H1 (cell line): ENCODE results near the gene FLNC. TPM values are rescaled to one million over a fixed set of nuclear protein-coding genes. Genes with fewer than 3 reads are reported as not detected.

Experiments
- ATF3 ChIP-seq: IDR thresholded peaks from 2 replicates; pipeline ENCODE4 v1.6.1; 2011; ENCODE audit warnings: low read depth, mild to moderate bottlenecking, low read length; ENCODE audit not compliant: insufficient read depth
- RNF2 ChIP-seq: fragments of 200-900, 300-1000 bp; sonication (generic); IDR thresholded peaks from 2 replicates; pipeline ENCODE4 v1.7.1; 2016; ENCODE audit warnings: borderline replicate concordance, low read depth, mild to moderate bottlenecking, antibody characterized with exemption, low read length; ENCODE audit not compliant: poor library complexity, severe bottlenecking; ENCODE audit errors: missing control alignments
- SAP30 ChIP-seq: fragments of 300-600 bp; sonication (generic); IDR thresholded peaks from 2 replicates; pipeline ENCODE4 v1.7.1; 2012; ENCODE audit warnings: low read length, moderate library complexity, mild to moderate bottlenecking, inconsistent platforms; ENCODE audit not compliant: insufficient read depth, insufficient replicate concordance
- TAF1 ChIP-seq: IDR thresholded peaks from 2 replicates; pipeline ENCODE4 v1.6.1; 2011; ENCODE audit warnings: mild to moderate bottlenecking, low read depth, low read length
- USF2 ChIP-seq: IDR thresholded peaks from 2 replicates; pipeline ENCODE4 v1.6.1; 2011; ENCODE audit warnings: low read length, improper control_type of control experiment
- ZNF274 ChIP-seq: IDR thresholded peaks from 2 replicates; pipeline ENCODE4 v1.7.0; 2012; ENCODE audit warnings: low read length, borderline replicate concordance; ENCODE audit errors: extremely low read depth
- polyA plus RNA-seq, 7 experiments: library from polyadenylated mRNA; depleted of rRNA in 3 of 7; stranded (reverse) in 5 of 7; unstranded in 2 of 7; fragments of >200 nt in 5 of 7; fragments of 200-250 nt in 2 of 7; gene quantifications; 1 replicate in 5 of 7; 2 replicates in 1 of 7; 4 replicates in 1 of 7; pipeline versions ENCODE4 v1.2.1 to v1.2.3, GENCODE V29; 2011 to 2013; ENCODE audit warnings: missing spikeins in 2 of 7, mixed read lengths in 2 of 7
- total RNA-seq: library from RNA; stranded (reverse); fragmentation: NEBNext Ultra II Directional; extraction: Animal tissue kit (Norgen Biotek cat#: 25700); gene quantifications from 2 replicates; pipeline ENCODE4 v1.2.1, GENCODE V29; 2021

FLNC gene
- total and polyA plus RNA-seq, 2 of the 8 experiments (the other 6 are each of a cell fraction or from before 2014, with no cell fraction given) = 1.9 to 10.7 TPM

- TF ChIP-seq ATF3 (no peak), SAP30 (no peak), TAF1 (no peak), ZNF274 (no peak), RNF2 (no peak), USF2 (no peak)
These were observed 73.6 kb downstream of the FLNC start (continued) for GRCh38 chr7:128903621-128904361.
